Activated CD4-positive, alpha-beta T cell treated with anti-CD3 and anti-CD28 coated beads for 36 hours (primary cell): ENCODE measurements around the gene TMEM81. TPM values are rescaled to one million over a fixed set of nuclear protein-coding genes. Genes with fewer than 3 reads are reported as not detected.

Source experiments
- ATAC-seq: fragments of 200-7000 bp; cut with Tn5 transposase; one replicate; pipeline ENCODE4 v1.10.0; 2021; ENCODE audit warnings: mild to moderate bottlenecking, moderate library complexity
- CTCF ChIA-PET: fragments of 350-600 bp; sonication (Branson Sonifier 250); formaldehyde crosslinking; loops from one replicate; lab custom pipeline; 2021; ENCODE audit warnings: antibody characterized with exemption; lab: Charles Lee
- POLR2A ChIA-PET: fragments of 350-600 bp; sonication (Branson Sonifier 250); formaldehyde crosslinking; loops from one replicate; lab custom pipeline; 2021; ENCODE audit warnings: antibody characterized with exemption, inconsistent platforms; lab: Charles Lee
- DNase-seq: peaks from one replicate; pipeline ENCODE4 v3.0.0-alpha.2; 2020
- H3K27ac Mint-ChIP-seq: one replicate; pipeline ENCODE4 v1.8.0; 2021; ENCODE audit warnings: mixed read lengths
- H3K27me3 Mint-ChIP-seq: one replicate; pipeline ENCODE4 v1.8.0; 2021; ENCODE audit warnings: mixed read lengths
- H3K36me3 Mint-ChIP-seq: one replicate; pipeline ENCODE4 v1.8.0; 2021; ENCODE audit warnings: low read depth, mixed read lengths
- H3K4me1 Mint-ChIP-seq: one replicate; pipeline ENCODE4 v1.8.0; 2021; ENCODE audit warnings: mixed read lengths
- H3K4me3 Mint-ChIP-seq: one replicate; pipeline ENCODE4 v1.8.0; 2021; ENCODE audit warnings: mild to moderate bottlenecking, moderate library complexity, mixed read lengths
- H3K9me3 Mint-ChIP-seq: one replicate; pipeline ENCODE4 v1.8.0; 2021; ENCODE audit warnings: low read depth, mixed read lengths
- intact Hi-C, 2 experiments: fragments of 100-400 bp; cut with DNase I in 1 of 2; cut with micrococcal nuclease in 1 of 2; formaldehyde crosslinking; loops; one replicate each; pipeline versions ENCODE4 v1.14.2 to v1.15.1; 2022 to 2024; cut with DNase I, micrococcal nuclease
- total RNA-seq, 2 experiments: library from RNA; stranded (reverse); gene quantifications; one replicate each; pipeline ENCODE4 v1.2.3, GENCODE V29; 2021

TMEM81 gene
- total RNA-seq, 2 experiments from 2014 or later, result 1.9 to 2.8 TPM

DNA sequence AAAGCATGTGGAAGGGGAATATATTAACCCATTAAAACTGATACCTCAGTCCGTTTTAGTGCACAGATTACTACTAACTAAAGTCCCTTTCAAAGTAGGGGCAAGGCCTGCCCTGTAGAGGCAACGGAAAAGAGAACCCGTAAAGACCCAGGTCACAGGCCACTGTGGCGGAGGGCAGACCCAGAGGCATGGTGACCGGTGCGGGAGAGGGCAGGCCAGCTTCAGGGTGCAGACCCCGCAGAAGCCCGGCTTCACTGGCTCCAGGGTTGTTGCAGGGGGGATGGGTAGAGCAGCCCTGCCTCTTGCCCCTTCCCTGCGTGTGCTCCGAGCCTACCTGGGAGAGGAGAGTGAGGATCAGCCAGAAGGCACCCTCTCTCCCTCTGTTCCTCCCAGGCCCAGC lies 23.5 kb downstream of the TMEM81 start:
- no peak overlapping the region for H3K27ac Mint-ChIP-seq
- H3K36me3 Mint-ChIP-seq, result no peaks in the 10 kb centered on the region
- DNase-seq, result no peak
- no peak overlapping the region for H3K4me3 Mint-ChIP-seq
- peaks cover 3% of the 10 kb centered on the region for H3K4me1 Mint-ChIP-seq
- ATAC-seq, result no peak
- CTCF ChIA-PET, result interaction anchor here (0.6 to 3.4 kb wide), 14 partner anchors 22 to 213 kb away, joined by 3 to 59 read pairs (median 5); no protein-coding TSS in a partner anchor
- H3K9me3 Mint-ChIP-seq, result no peaks in the 10 kb centered on the region
- intact Hi-C loops, result loop anchor here in 1 of 2 experiments (1.0 kb wide), 3 partner anchors 71 to 196 kb away; no protein-coding TSS in a partner anchor
- H3K27me3 Mint-ChIP-seq, result no peaks in the 10 kb centered on the region
- POLR2A ChIA-PET, result no interaction called here

DNA sequence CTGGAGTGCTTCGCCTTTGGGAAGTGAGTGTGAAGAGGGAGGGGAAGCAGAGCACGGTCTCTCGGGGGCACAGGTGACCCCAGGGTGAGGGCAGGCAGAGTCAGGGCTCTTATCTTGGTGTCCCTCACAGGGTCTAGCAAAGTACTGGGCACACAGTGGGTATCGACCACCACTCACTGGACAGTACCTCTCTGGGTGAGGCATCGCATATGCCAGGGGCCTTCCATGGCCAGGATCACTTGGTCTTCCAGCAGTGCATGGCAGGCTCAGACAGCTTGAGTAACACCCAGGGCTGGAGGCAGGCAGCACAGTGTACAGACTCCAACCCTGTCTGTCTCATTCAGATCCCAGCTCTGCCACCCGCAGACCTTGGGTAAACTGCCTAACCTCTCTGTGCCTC lies 24.6 kb downstream of the TMEM81 start:
- ATAC-seq, result no peak
- no peaks in the 10 kb centered on the region for H3K27me3 Mint-ChIP-seq
- DNase-seq, result no peak
- no peaks in the 10 kb centered on the region for H3K36me3 Mint-ChIP-seq
- no peaks in the 10 kb centered on the region for H3K9me3 Mint-ChIP-seq
- H3K27ac Mint-ChIP-seq, result no peak overlapping the region
- ChIA-PET POLR2A (no interaction called here), CTCF (interaction anchor here (1.2 to 2.8 kb wide), 2 partner anchors 67 to 70 kb away, joined by 3 to 27 read pairs; no protein-coding TSS in a partner anchor)
- intact Hi-C loops, result no loop called here
- peaks cover 3% of the 10 kb centered on the region for H3K4me1 Mint-ChIP-seq
- H3K4me3 Mint-ChIP-seq, result no peak overlapping the region

DNA sequence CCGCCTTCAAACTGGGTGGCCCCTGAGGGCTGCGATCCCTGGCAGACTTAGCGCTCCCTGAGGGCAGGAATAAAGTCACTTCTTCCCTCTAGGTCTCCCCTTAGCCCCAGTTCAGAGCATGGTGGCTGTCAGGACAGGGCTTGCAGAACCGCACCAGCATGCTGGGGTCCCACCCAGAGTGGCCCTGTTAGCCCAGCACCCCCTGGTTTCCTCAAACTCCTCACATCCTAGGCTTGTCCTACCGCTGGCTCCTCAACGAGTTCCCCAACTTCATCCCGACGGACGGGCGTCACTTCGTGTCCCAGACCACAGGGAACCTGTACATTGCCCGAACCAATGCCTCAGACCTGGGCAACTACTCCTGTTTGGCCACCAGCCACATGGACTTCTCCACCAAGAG lies 25.4 kb downstream of the TMEM81 start:
- DNase-seq (no peak), ATAC-seq (no peak)
- POLR2A ChIA-PET, result no interaction called here
- no peaks in the 10 kb centered on the region for H3K27me3 Mint-ChIP-seq
- CTCF ChIA-PET, result interaction anchor here (1.2 kb wide), 1 partner anchor 69 kb away, joined by 3 read pairs; no protein-coding TSS in a partner anchor
- H3K4me1 Mint-ChIP-seq, result peaks cover 3% of the 10 kb centered on the region
- no peaks in the 10 kb centered on the region for H3K9me3 Mint-ChIP-seq
- no peak overlapping the region for H3K27ac Mint-ChIP-seq
- no peaks in the 10 kb centered on the region for H3K36me3 Mint-ChIP-seq
- intact Hi-C loops, result no loop called here
- H3K4me3 Mint-ChIP-seq, result no peak overlapping the region

DNA sequence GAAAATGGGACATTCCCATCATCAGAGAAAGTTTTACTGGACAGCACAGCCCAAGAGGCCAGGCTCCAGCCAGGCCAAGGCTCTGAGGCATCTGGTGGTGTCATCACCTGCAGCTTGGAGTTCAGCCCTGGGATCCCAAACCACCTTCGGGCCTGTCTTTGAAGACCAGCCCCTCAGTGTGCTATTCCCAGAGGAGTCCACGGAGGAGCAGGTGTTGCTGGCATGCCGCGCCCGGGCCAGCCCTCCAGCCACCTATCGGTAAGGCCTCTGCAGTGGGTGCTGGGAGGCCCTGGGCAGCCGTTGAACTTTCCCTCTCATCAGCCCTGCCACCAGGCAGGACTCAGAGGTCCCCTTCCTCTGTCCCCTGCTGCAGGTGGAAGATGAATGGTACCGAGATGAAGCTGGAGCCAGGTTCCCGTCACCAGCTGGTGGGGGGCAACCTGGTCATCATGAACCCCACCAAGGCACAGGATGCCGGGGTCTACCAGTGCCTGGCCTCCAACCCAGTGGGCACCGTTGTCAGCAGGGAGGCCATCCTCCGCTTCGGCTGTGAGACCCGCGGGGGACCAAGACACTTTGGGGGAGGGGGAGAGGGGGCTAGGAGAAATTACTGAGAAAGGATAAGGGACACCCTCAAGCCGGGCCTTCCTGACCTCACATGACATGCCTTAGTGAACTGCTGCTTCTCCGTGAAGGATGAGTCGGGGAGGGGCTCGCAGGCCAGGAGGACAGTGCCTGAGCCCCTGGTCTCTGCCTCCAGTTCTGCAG lies 26.3 kb downstream of the TMEM81 start:
- no peaks in the 10 kb centered on the region for H3K36me3 Mint-ChIP-seq
- H3K4me3 Mint-ChIP-seq, result no peak overlapping the region
- H3K27ac Mint-ChIP-seq, result no peak overlapping the region
- DNase-seq (no peak), ATAC-seq (no peak)
- intact Hi-C loops, result no loop called here
- ChIA-PET CTCF (no interaction called here), POLR2A (no interaction called here)
- no peaks in the 10 kb centered on the region for H3K27me3 Mint-ChIP-seq
- no peaks in the 10 kb centered on the region for H3K9me3 Mint-ChIP-seq
- H3K4me1 Mint-ChIP-seq, result peaks cover 3% of the 10 kb centered on the region

DNA sequence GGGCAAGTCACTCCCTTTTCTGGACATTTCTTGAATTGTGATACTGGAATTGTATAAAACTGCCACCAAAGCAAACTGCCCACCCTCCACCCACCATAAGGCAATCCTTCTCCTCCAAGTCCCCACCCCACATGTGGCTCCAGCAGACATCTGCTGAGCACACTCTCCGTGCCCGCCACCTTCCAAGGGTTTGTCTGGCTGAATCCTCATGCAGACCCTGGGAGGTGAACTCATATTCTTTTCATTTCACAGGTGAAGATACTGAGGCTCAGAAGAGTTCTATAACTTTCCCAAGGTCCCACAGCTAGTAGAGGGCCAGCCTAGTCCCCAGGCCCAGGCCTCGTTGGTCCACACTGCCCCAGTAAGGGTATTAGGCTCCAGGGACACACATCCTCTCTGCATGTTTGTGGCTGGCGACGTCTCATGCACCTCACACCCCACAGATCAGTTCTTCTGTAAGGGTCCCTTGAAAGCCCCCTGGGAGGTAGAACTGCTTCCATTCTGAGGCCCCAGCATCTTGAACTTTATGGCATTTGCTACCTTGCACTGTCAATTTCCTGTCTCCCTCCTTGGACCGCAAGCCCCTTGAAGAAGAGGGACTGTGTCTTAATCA lies 27.2 kb downstream of the TMEM81 start:
- intact Hi-C loops, result no loop called here

DNA sequence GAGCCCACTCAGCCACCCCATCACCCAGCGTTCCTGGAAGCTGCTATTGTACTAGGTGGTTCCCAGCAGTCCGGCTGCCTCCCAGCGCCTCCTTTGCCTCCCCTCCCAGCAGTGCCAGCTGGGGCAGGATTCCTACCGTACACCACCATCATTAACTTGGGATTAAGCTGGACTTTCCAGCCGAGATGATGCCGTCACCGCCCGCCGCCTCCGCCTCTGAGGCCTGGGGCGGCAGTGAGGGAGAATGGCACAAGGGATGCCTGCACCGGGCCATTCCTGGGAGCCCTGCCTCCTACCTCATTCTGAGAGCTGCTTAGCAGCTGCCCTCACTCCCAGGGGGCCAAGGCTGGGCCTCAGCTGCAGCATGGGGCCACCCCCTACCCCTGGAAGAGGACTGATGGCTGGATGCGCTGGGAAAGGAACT lies 28.1 kb downstream of the TMEM81 start:
- no peaks in the 10 kb centered on the region for H3K36me3 Mint-ChIP-seq
- H3K27ac Mint-ChIP-seq, result no peak overlapping the region
- ChIA-PET POLR2A (no interaction called here), CTCF (interaction anchor here (0.6 to 1.3 kb wide), 2 partner anchors 114 to 189 kb away, joined by 3 read pairs; no protein-coding TSS in a partner anchor)
- H3K27me3 Mint-ChIP-seq, result no peaks in the 10 kb centered on the region
- no peak overlapping the region for H3K4me3 Mint-ChIP-seq
- H3K9me3 Mint-ChIP-seq, result no peaks in the 10 kb centered on the region
- no peaks in the 10 kb centered on the region for H3K4me1 Mint-ChIP-seq
- ATAC-seq, result no peak
- no peak for DNase-seq
- intact Hi-C loops, result no loop called here

More for the DNA sequence above, 27.2 kb downstream of the TMEM81 start:
- Mint-ChIP-seq H3K9me3 (no peaks in the 10 kb centered on the region), H3K36me3 (no peaks in the 10 kb centered on the region), H3K27me3 (no peaks in the 10 kb centered on the region), H3K4me3 (no peak overlapping the region), H3K4me1 (peaks cover 3% of the 10 kb centered on the region), H3K27ac (no peak overlapping the region)
- ChIA-PET CTCF (interaction anchor here (1.3 kb wide), 1 partner anchor 115 kb away, joined by 3 read pairs; no protein-coding TSS in a partner anchor), POLR2A (no interaction called here)
- DNase-seq (no peak), ATAC-seq (no peak)

DNA sequence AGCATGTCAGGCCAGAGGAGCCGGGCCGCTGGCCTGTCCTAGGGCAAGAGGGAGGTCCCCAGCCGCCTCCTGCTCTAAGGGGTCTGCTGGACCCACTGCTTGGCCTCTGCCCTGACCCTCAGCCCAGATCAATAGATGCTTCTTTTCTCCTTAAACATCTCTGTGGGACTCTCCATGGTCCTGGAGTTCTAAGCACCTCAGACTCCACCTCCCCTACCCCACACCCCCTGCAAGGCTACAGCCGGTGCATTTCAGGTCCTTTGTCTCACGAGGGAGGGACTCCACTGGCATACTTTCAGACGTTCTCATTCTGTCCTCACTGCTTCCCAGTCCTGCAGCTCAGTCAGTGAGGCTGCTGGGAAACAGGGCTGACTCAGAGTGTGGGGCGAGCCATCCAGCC lies 30.2 kb downstream of the TMEM81 start:
- H3K27ac Mint-ChIP-seq, result no peak overlapping the region
- H3K27me3 Mint-ChIP-seq, result no peaks in the 10 kb centered on the region
- H3K4me1 Mint-ChIP-seq, result no peaks in the 10 kb centered on the region
- no peak overlapping the region for H3K4me3 Mint-ChIP-seq
- intact Hi-C loops, result no loop called here
- DNase-seq, result no peak
- POLR2A ChIA-PET, result no interaction called here
- ATAC-seq, result no peak
- no peaks in the 10 kb centered on the region for H3K9me3 Mint-ChIP-seq
- H3K36me3 Mint-ChIP-seq, result no peaks in the 10 kb centered on the region
- CTCF ChIA-PET, result no interaction called here

DNA sequence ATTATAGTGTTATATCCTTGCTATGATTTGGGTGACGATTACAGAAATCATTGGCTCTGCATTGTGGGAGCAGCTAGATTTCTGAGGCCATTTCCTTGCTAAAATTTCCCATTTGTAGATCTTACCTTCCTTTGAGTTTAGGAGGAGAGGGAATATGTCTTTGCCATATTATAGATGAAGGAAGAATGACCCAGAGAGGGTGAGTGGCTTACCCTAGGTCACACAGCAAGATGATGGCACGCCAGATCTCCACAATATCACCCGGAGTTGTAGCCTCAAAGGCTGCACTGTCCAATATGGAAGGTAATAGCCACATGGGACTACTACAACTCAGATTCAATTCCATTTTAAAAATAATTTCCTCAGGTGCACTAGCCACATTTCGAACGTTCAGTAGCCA lies 31.0 kb downstream of the TMEM81 start:
- Mint-ChIP-seq H3K4me1 (no peaks in the 10 kb centered on the region), H3K36me3 (no peaks in the 10 kb centered on the region), H3K9me3 (no peaks in the 10 kb centered on the region), H3K27ac (no peak overlapping the region), H3K27me3 (no peaks in the 10 kb centered on the region), H3K4me3 (no peak overlapping the region)
- ChIA-PET POLR2A (no interaction called here), CTCF (interaction anchor here (0.6 to 1.9 kb wide), 3 partner anchors 8 to 273 kb away, joined by 3 to 13 read pairs (median 3); no protein-coding TSS in a partner anchor)
- no peak for ATAC-seq
- intact Hi-C loops, result no loop called here
- no peak for DNase-seq

DNA sequence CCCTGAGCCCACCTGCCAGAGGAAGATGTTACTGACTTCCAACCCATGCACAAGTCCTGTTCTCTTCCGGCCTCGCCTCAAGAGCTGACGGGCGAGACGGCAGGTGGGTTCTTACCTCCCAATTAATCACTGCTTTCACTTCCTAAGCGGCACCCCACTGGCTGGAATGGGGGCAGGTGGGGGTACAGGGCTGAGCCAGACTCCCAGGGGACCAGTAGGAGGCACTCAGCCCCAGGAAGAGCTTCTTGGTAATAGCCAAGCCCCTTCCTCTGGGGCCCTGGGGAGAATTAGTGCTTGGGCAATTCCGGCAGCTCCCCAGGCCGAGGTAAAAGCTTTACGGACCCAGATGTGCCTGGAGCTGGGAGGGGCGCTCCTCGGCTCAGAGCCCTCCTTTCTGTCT lies 31.6 kb downstream of the TMEM81 start:
- DNase-seq, result no peak
- H3K4me3 Mint-ChIP-seq, result no peak overlapping the region
- intact Hi-C loops, result no loop called here
- H3K27me3 Mint-ChIP-seq, result no peaks in the 10 kb centered on the region
- no peaks in the 10 kb centered on the region for H3K9me3 Mint-ChIP-seq
- ChIA-PET POLR2A (no interaction called here), CTCF (interaction anchor here (0.7 to 1.9 kb wide), 2 partner anchors 9 to 273 kb away, joined by 3 to 13 read pairs; no protein-coding TSS in a partner anchor)
- H3K4me1 Mint-ChIP-seq, result no peaks in the 10 kb centered on the region
- no peak for ATAC-seq
- H3K27ac Mint-ChIP-seq, result no peak overlapping the region
- H3K36me3 Mint-ChIP-seq, result no peaks in the 10 kb centered on the region

DNA sequence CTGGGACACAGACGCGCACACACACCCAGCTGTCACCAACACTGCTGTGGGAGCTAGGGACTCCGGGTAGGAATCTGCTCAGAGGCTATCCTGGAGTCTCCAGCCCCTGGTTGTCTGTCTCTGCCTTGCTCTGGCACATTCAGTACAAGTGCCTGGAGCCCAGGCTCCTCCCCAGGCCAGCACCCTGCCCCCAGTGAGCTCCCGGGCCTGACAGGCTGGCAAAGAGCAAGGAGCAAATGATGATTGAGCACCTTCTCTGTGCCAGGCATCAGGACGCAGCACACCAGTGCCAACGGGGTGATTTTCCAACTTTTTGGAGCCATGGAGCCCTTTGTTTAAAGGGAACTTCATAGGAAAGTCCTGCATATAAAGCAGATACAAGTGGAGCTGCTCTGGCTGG lies 34.8 kb downstream of the TMEM81 start:
- no peaks in the 10 kb centered on the region for H3K4me1 Mint-ChIP-seq
- no peak overlapping the region for H3K4me3 Mint-ChIP-seq
- H3K27me3 Mint-ChIP-seq, result peaks cover 11% of the 10 kb centered on the region
- CTCF ChIA-PET, result interaction anchor here (0.6 to 1.7 kb wide), 2 partner anchors 12 to 243 kb away, joined by 4 to 8 read pairs; no protein-coding TSS in a partner anchor
- POLR2A ChIA-PET, result no interaction called here
- H3K36me3 Mint-ChIP-seq, result no peaks in the 10 kb centered on the region
- no peaks in the 10 kb centered on the region for H3K9me3 Mint-ChIP-seq
- no peak for DNase-seq
- intact Hi-C loops, result no loop called here
- ATAC-seq, result no peak
- no peak overlapping the region for H3K27ac Mint-ChIP-seq

DNA sequence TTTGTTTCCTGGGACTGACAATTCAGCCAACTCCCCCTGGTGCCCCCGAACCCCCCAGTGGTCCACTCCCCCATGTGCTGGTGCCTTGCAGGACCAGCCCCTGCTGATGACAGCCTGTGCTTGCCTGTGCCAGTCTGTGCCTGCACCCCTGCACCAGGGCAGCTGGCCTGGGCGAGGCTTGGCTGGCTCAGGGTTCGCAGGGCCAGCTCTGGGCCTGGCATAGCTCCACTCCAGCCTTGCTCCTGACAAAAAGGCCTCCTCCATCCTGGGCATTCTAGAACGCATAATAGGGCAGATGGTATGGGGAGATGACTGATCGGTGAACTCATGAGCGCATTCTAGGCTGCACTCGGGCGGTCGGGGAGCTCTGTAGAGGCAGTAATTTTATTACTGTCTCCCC lies 35.9 kb downstream of the TMEM81 start:
- ChIA-PET POLR2A (no interaction called here), CTCF (interaction anchor here (0.6 to 0.9 kb wide), 2 partner anchors 59 to 306 kb away, joined by 3 to 4 read pairs; no protein-coding TSS in a partner anchor)
- intact Hi-C loops, result no loop called here
- Mint-ChIP-seq H3K9me3 (no peaks in the 10 kb centered on the region), H3K27ac (no peak overlapping the region), H3K4me3 (no peak overlapping the region), H3K36me3 (no peaks in the 10 kb centered on the region), H3K27me3 (peaks cover 18% of the 10 kb centered on the region), H3K4me1 (no peaks in the 10 kb centered on the region)
- ATAC-seq (no peak), DNase-seq (no peak)
